Right lobe of liver (tissue), 6 donors: Measurements from ENCODE around the gene CYBB. TPM values are rescaled to one million over a fixed set of nuclear protein-coding genes. Genes with fewer than 3 reads are reported as not detected.
A peak's percentile ranks its signal among the peaks of the same experiment; 100 is the strongest.

Source experiments
- ATAC-seq, 4 donors: fragments of 200-7000 bp; cut with Tn5 transposase; one replicate each; pipeline ENCODE4 v1.9.1; 2020; ENCODE audit warnings: mild to moderate bottlenecking in 4 of 4, moderate library complexity in 4 of 4
- DNase-seq, 3 donors: peaks; one replicate each; pipeline ENCODE4 v3.0.0-alpha.2; 2020
- H3K27ac ChIP-seq, 3 donors: fragments of 200-600 bp; one replicate each; pipeline ENCODE4 v1.8.0; 2022
- H3K27me3 ChIP-seq, 2 donors: fragments of 200-600 bp; one replicate each; pipeline ENCODE4 v1.8.0; 2022
- H3K36me3 ChIP-seq, 4 donors: fragments of 200-600 bp; sonication (generic) in 1 of 4; one replicate each; pipeline versions ENCODE4 v1.5.1 to v1.8.0; 2017 to 2022; ENCODE audit warnings: control low read depth in 1 of 4
- H3K4me1 ChIP-seq, 4 donors: fragments of 200-600 bp; sonication (generic) in 1 of 4; one replicate each; pipeline versions ENCODE4 v1.5.1 to v1.8.0; 2017 to 2022; ENCODE audit warnings: control low read depth in 1 of 4
- H3K4me3 ChIP-seq, 3 donors: fragments of 200-600 bp; one replicate each; pipeline ENCODE4 v1.8.0; 2022
- H3K9me3 ChIP-seq, 4 donors: fragments of 200-600 bp; sonication (generic) in 1 of 4; one replicate each; pipeline versions ENCODE4 v1.5.1 to v1.8.0; 2017 to 2022; ENCODE audit warnings: control low read depth in 1 of 4
- CTCF ChIP-seq, 4 donors: fragments of 200-600 bp in 3 of 4; fragments of 450-650 bp in 1 of 4; IDR thresholded peaks; one replicate each; pipeline versions ENCODE4 v1.5.1 to v1.8.0; 2016 to 2022; ENCODE audit warnings: antibody characterized with exemption in 4 of 4, mild to moderate bottlenecking in 2 of 4
- POLR2A ChIP-seq: fragments of 450-650 bp; IDR thresholded peaks from one replicate; pipeline ENCODE4 v1.6.1; 2017; ENCODE audit warnings: antibody characterized with exemption, mild to moderate bottlenecking
- WGBS: methylation state at CpG from one replicate; pipeline ENCODE4 v1.1.6; 2018; ENCODE audit warnings: low coverage, low lambda C conversion rate; ENCODE audit not compliant: insufficient coverage; ENCODE audit errors: missing lambda C conversion rate; 5-methylcytosine and 5-hydroxymethylcytosine counted together
- intact Hi-C, 2 donors: fragments of 100-400 bp; cut with DNase I; formaldehyde crosslinking; loops; one replicate each; pipeline versions ENCODE4 v1.11.2 to v1.14.1; 2022
- total RNA-seq, 6 experiments: library from RNA; depleted of rRNA in 2 of 6; stranded (reverse); fragments of >200 nt in 2 of 6; fragmentation: NEBNext Ultra II Directional in 3 of 6; extraction: Animal tissue kit (Norgen Biotek cat#: 25700) in 3 of 6; gene quantifications; one replicate each; pipeline versions ENCODE4 v1.1.0 to v1.2.4, GENCODE V29; 2016 to 2023
- donor health status: DM: no; HTN: yes; CAD: no.
- donor health status: DM: no; HTN: no; CAD: no.
- donor health status: DM: no; HTN: no; CAD: no.
- donor health status: DM: no; HTN: yes; CAD: no.
- donor health status: DM: no; HTN: yes; CAD: no.

Gene CYBB
- total RNA-seq, 6 experiments from 2014 or later = 5.7 to 39.4 (median 10.0) TPM

GRCh38 chrX:37817579-37817978 is 37.7 kb downstream of the CYBB start:
- intact Hi-C loops = no loop called here
- H3K27me3 ChIP-seq = no peaks in the 10 kb centered on the region
- TF ChIP-seq POLR2A (no peak), CTCF (IDR thresholded peaks at IDR 0.05) (no peak)

GRCh38 chrX:37818031-37818430 is 38.2 kb downstream of the CYBB start:
- Histone ChIP-seq H3K4me1 (no peaks in the 10 kb centered on the region), H3K9me3 (no peaks in the 10 kb centered on the region), H3K27me3 (no peaks in the 10 kb centered on the region), H3K4me3 (no peak overlapping the region), H3K36me3 (no peaks in the 10 kb centered on the region), H3K27ac (no peak overlapping the region)
- 69% methylated on average over 2 of the region's 2 CpGs for WGBS
- ATAC-seq (no peak), DNase-seq (no peak)
- TF ChIP-seq CTCF (IDR thresholded peaks at IDR 0.05) (no peak), POLR2A (no peak)
- intact Hi-C loops = no loop called here

More at GRCh38 chrX:37817579-37817978, 37.7 kb downstream of the CYBB start:
- H3K4me3 ChIP-seq = no peak overlapping the region
- no peak for DNase-seq
- no peaks in the 10 kb centered on the region for H3K36me3 ChIP-seq
- no peaks in the 10 kb centered on the region for H3K4me1 ChIP-seq
- ATAC-seq = no peak
- no peak overlapping the region for H3K27ac ChIP-seq
- WGBS = 41% methylated on average over 3 of the region's 3 CpGs
- no peaks in the 10 kb centered on the region for H3K9me3 ChIP-seq

- 50% methylated on average over 1 of the region's 1 CpG for WGBS
- DNase-seq = no peak
- TF ChIP-seq POLR2A (no peak), CTCF (IDR thresholded peaks at IDR 0.05) (no peak)
- Histone ChIP-seq H3K27ac (no peak overlapping the region), H3K9me3 (no peaks in the 10 kb centered on the region), H3K27me3 (no peaks in the 10 kb centered on the region), H3K4me1 (peaks cover 0 to 7% (median 0%) of the 10 kb centered on the region in 4 donors), H3K4me3 (no peak overlapping the region), H3K36me3 (no peaks in the 10 kb centered on the region)
- ATAC-seq = no peak
- intact Hi-C loops = no loop called here
Observed at GRCh38 chrX:37820646-37821045, 40.8 kb downstream of the CYBB start.

- intact Hi-C loops = no loop called here
- H3K4me1 ChIP-seq = peaks cover 0 to 7% (median 0%) of the 10 kb centered on the region in 4 donors
- TF ChIP-seq POLR2A = no peak
- TF ChIP-seq CTCF (IDR thresholded peaks at IDR 0.05) = no peak
- DNase-seq (no peak), ATAC-seq (peak; percentile 86 to 90 (median 88))
- H3K9me3 ChIP-seq = no peaks in the 10 kb centered on the region
- H3K4me3 ChIP-seq = no peak overlapping the region
- WGBS = 18% methylated on average over 1 of the region's 1 CpG
- no peaks in the 10 kb centered on the region for H3K36me3 ChIP-seq
- H3K27ac ChIP-seq = peak overlapping the region in 1 of 3 donors; percentile 4
- no peaks in the 10 kb centered on the region for H3K27me3 ChIP-seq
Observed at GRCh38 chrX:37824491-37825214, 44.8 kb downstream of the CYBB start.
